ENCODE results near the gene UBL3. TPM values are rescaled to one million over a fixed set of nuclear protein-coding genes. Genes with fewer than 3 reads are reported as not detected.
A peak's percentile ranks its signal among the peaks of the same experiment; 100 is the strongest.

Gene UBL3
- polyA plus RNA-seq, 1 donor (not counting 4 experiments of a cell fraction or from before 2014, with no cell fraction given), result 10.5 TPM

GRCh38 chr13:29875646-29876045 lies 25.2 kb upstream of the UBL3 start:
- H4K20me1 ChIP-seq (ENCODE audit: control insufficient read depth, extremely low read depth, insufficient read depth, low read length), result no peaks in the 10 kb centered on the region
- FAIRE-seq (peak; percentile 32), DNase-seq (ENCODE audit: low read depth, low spot score) (no peak)
- no peaks in the 10 kb centered on the region for H3K9me1 ChIP-seq (ENCODE audit: control insufficient read depth, extremely low read depth, insufficient read depth, low read length)
- H3K79me2 ChIP-seq (ENCODE audit: control insufficient read depth, insufficient read depth, low read length), result no peaks in the 10 kb centered on the region
- H3K4me3 ChIP-seq (ENCODE audit: control insufficient read depth in 2 of 3, extremely low read depth in 1 of 3, insufficient read depth in 2 of 3, low read depth in 1 of 3, low read length in 3 of 3), result no peak overlapping the region
- no peaks in the 10 kb centered on the region for H3K4me1 ChIP-seq (ENCODE audit: control insufficient read depth, extremely low read depth, insufficient read depth, low read length)
- TF ChIP-seq CTCF (optimal IDR thresholded peaks at IDR 0.05 in 1 of 3, IDR thresholded peaks at IDR 0.05 in 1 of 3, conservative IDR thresholded peaks at IDR 0.05 in 1 of 3; ENCODE audit: extremely low read depth in 1 of 3, insufficient read depth in 2 of 3, low read length in 3 of 3), result no peak
- TF ChIP-seq EZH2 (IDR thresholded peaks at IDR 0.05; ENCODE audit: low read length), result no peak
- H3K27ac ChIP-seq (ENCODE audit: control insufficient read depth, insufficient read depth, low read length), result no peak overlapping the region
- no peaks in the 10 kb centered on the region for H3K36me3 ChIP-seq (ENCODE audit: control insufficient read depth in 2 of 2, extremely low read depth in 1 of 2, insufficient read depth in 2 of 2, low read length in 2 of 2)
- no peak overlapping the region for H3K4me2 ChIP-seq (ENCODE audit: control insufficient read depth, extremely low read depth, insufficient read depth, low read depth, low read length)
- no peaks in the 10 kb centered on the region for H3K9me3 ChIP-seq (ENCODE audit: control insufficient read depth, low read depth, low read length)
- H3K9ac ChIP-seq (ENCODE audit: control insufficient read depth, extremely low read depth, insufficient read depth, low read length), result no peak overlapping the region
- H3K27me3 ChIP-seq (ENCODE audit: control insufficient read depth, extremely low read depth, insufficient read depth, low read length), result no peaks in the 10 kb centered on the region
- dilution Hi-C loops (cut with MboI; ENCODE audit: extremely low pct_ligation_motif_present, low sequenced_read_pairs), result no loop called here
- H2AFZ ChIP-seq (ENCODE audit: control insufficient read depth, low read length), result no peak overlapping the region

GRCh38 chr13:29868581-29868980 lies 18.2 kb upstream of the UBL3 start:
- DNase-seq (ENCODE audit: low read depth, low spot score), result no peak
- Histone ChIP-seq H3K4me3 (ENCODE audit: control insufficient read depth in 2 of 3, extremely low read depth in 1 of 3, insufficient read depth in 2 of 3, low read depth in 1 of 3, low read length in 3 of 3) (no peak overlapping the region), H2AFZ (ENCODE audit: control insufficient read depth, low read length) (no peak overlapping the region), H3K4me1 (ENCODE audit: control insufficient read depth, extremely low read depth, insufficient read depth, low read length) (no peaks in the 10 kb centered on the region), H3K9me1 (ENCODE audit: control insufficient read depth, extremely low read depth, insufficient read depth, low read length) (no peaks in the 10 kb centered on the region), H3K4me2 (ENCODE audit: control insufficient read depth, extremely low read depth, insufficient read depth, low read depth, low read length) (no peak overlapping the region), H3K36me3 (ENCODE audit: control insufficient read depth in 2 of 2, extremely low read depth in 1 of 2, insufficient read depth in 2 of 2, low read length in 2 of 2) (no peaks in the 10 kb centered on the region), H3K9me3 (ENCODE audit: control insufficient read depth, low read depth, low read length) (no peaks in the 10 kb centered on the region), H3K27ac (ENCODE audit: control insufficient read depth, insufficient read depth, low read length) (no peak overlapping the region), H3K27me3 (ENCODE audit: control insufficient read depth, extremely low read depth, insufficient read depth, low read length) (no peaks in the 10 kb centered on the region), H4K20me1 (ENCODE audit: control insufficient read depth, extremely low read depth, insufficient read depth, low read length) (no peaks in the 10 kb centered on the region), H3K79me2 (ENCODE audit: control insufficient read depth, insufficient read depth, low read length) (no peaks in the 10 kb centered on the region), H3K9ac (ENCODE audit: control insufficient read depth, extremely low read depth, insufficient read depth, low read length) (no peak overlapping the region)
- no peak for FAIRE-seq
- dilution Hi-C loops (cut with MboI; ENCODE audit: extremely low pct_ligation_motif_present, low sequenced_read_pairs), result no loop called here
- TF ChIP-seq EZH2 (IDR thresholded peaks at IDR 0.05; ENCODE audit: low read length) (no peak), CTCF (optimal IDR thresholded peaks at IDR 0.05 in 1 of 3, IDR thresholded peaks at IDR 0.05 in 1 of 3, conservative IDR thresholded peaks at IDR 0.05 in 1 of 3; ENCODE audit: extremely low read depth in 1 of 3, insufficient read depth in 2 of 3, low read length in 3 of 3) (no peak)
